Spleen (tissue), 11 donors: Measurements from ENCODE around the gene DCDC1. TPM values are rescaled to one million over a fixed set of nuclear protein-coding genes. Genes with fewer than 3 reads are reported as not detected.

Experiments used
- DNase-seq: peaks from one replicate; pipeline ENCODE4 v3.0.0-alpha.2; 2020
- H3K27ac ChIP-seq, 8 donors: fragments of 200-600 bp; sonication (generic) in 7 of 8; 1 replicate in 4 of 8; 2 replicates in 4 of 8; pipeline versions ENCODE4 v1.5.0 to v1.8.0; 2016 to 2021; ENCODE audit warnings: inconsistent platforms in 4 of 8, mild to moderate bottlenecking in 4 of 8, moderate library complexity in 1 of 8
- H3K27me3 ChIP-seq, 7 donors: fragments of 200-600 bp; sonication (generic) in 6 of 7; replicated peaks in 1 of 7; 1 replicate in 4 of 7; 2 replicates in 3 of 7; pipeline versions ENCODE4 v1.5.0 to v1.8.0; 2016 to 2021; ENCODE audit warnings: inconsistent platforms in 3 of 7, mild to moderate bottlenecking in 1 of 7
- H3K36me3 ChIP-seq, 6 donors: fragments of 200-600 bp; sonication (generic) in 5 of 6; 1 replicate in 4 of 6; 2 replicates in 2 of 6; pipeline versions ENCODE4 v1.5.0 to v1.8.0; 2016 to 2021; ENCODE audit warnings: inconsistent platforms in 2 of 6
- H3K4me1 ChIP-seq, 6 donors: fragments of 200-600 bp; sonication (generic) in 5 of 6; 1 replicate in 3 of 6; 2 replicates in 3 of 6; pipeline versions ENCODE4 v1.5.0 to v1.8.0; 2016 to 2021; ENCODE audit warnings: inconsistent platforms in 3 of 6
- H3K4me3 ChIP-seq, 8 donors: fragments of 200-600 bp; sonication (generic) in 7 of 8; 1 replicate in 4 of 8; 2 replicates in 4 of 8; pipeline versions ENCODE4 v1.5.0 to v1.8.0; 2016 to 2021; ENCODE audit warnings: inconsistent platforms in 4 of 8, mild to moderate bottlenecking in 4 of 8, moderate library complexity in 2 of 8
- H3K9me3 ChIP-seq, 8 donors: fragments of 200-600 bp; sonication (generic) in 7 of 8; 1 replicate in 4 of 8; 2 replicates in 4 of 8; pipeline versions ENCODE4 v1.5.0 to v1.8.0; 2016 to 2021; ENCODE audit warnings: inconsistent platforms in 4 of 8
- POLR2A ChIP-seq, 3 donors: fragments of 450-650 bp; IDR thresholded peaks; one replicate each; pipeline ENCODE4 v1.5.1; 2017; ENCODE audit warnings: antibody characterized with exemption in 3 of 3, mild to moderate bottlenecking in 1 of 3
- POLR2AphosphoS5 ChIP-seq, 3 donors: sonication (generic); formaldehyde crosslinking; IDR thresholded peaks; one replicate each; pipeline ENCODE4 v1.5.1; 2017; ENCODE audit warnings: antibody characterized with exemption in 3 of 3
- WGBS, 5 donors: extraction: QIAGEN DNeasy Blood & Tissue Kit in 3 of 5; methylation state at CpG; one replicate each; pipeline versions ENCODE4 v1.1.5 to v1.1.7; 2013 to 2018; 5-methylcytosine and 5-hydroxymethylcytosine counted together
- intact Hi-C: fragments of 100-400 bp; cut with DNase I; formaldehyde crosslinking; loops from one replicate; pipeline ENCODE4 v1.15.0; 2023; ENCODE audit warnings: low total_unique reads
- polyA plus RNA-seq, 3 donors: library from polyadenylated mRNA; stranded (reverse); fragments of 200-250 nt; gene quantifications; one replicate each; pipeline ENCODE4 v1.2.1, GENCODE V29; 2013
- total RNA-seq, 7 donors: library from RNA; depleted of rRNA in 3 of 7; stranded (reverse); fragments of >200 nt in 3 of 7; fragmentation: NEBNext Ultra II Directional in 4 of 7; extraction: Animal tissue kit (Norgen Biotek cat#: 25700) in 4 of 7; gene quantifications; one replicate each; pipeline versions ENCODE4 v1.1.0 to v1.2.1, GENCODE V29; 2016 to 2021
- TF ChIP-seq, protein P1 (sequence below), 11 experiments: fragments of 200-600 bp in 7 of 11; fragments of 450-650 bp in 4 of 11; sonication (generic) in 4 of 11; IDR thresholded peaks in 8 of 11; conservative IDR thresholded peaks in 3 of 11; 1 replicate in 7 of 11; 2 replicates in 4 of 11; pipeline versions ENCODE4 v1.4.0 to v1.8.0; 2016 to 2021; ENCODE audit warnings: antibody characterized with exemption in 11 of 11, inconsistent platforms in 4 of 11, mild to moderate bottlenecking in 1 of 11
- donor health status: healthy with polysubstance abuse.
- donor health status: DM: no; HTN: no; CAD: no; lungs with moderate emphysema.
- donor health status: DM: no; HTN: no; CAD: no.
- donor health status: Bipolar disorder and iron deficiency.
- donor health status: healthy.
- donor health status: DM: no; HTN: no; CAD: no.
- donor health status: DM: yes; HTN: yes; CAD: no.

DCDC1 gene
- total and polyA plus RNA-seq, 10 donors: 0.03 to 0.88 (median 0.25) TPM; not detected in 6

DNA sequence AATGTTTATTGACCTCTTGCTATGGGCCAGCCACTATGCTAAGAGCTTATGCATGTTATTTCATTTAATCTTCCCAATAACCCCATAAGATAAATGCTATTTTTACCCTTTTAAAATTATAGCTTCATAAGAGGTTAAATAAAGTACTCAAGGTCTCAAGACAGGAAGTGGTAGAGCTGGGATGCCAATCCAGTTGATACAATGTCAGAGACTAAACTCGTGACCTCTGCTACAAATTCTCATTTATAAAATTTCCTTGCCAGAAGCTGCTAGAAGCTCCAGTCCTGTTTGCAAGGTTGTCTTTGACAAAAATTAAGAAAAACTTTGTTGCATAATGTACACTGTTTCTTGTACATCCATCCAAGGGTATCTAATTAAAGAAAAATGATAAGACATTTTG lies 517.4 kb downstream of the DCDC1 start:
- peaks cover 0 to 14% (median 8%) of the 10 kb centered on the region in 8 donors for H3K9me3 ChIP-seq
- H3K27ac ChIP-seq: no peak overlapping the region
- no peaks in the 10 kb centered on the region for H3K4me1 ChIP-seq
- no peak overlapping the region for H3K4me3 ChIP-seq
- no peaks in the 10 kb centered on the region for H3K27me3 ChIP-seq
- intact Hi-C loops: loop anchor here (10.0 kb wide), 1 partner anchor 507 kb away; no protein-coding TSS in a partner anchor
- WGBS, 5 donors: 26 to 49% (median 39%) methylated on average over 1 of the region's 1 CpG
- H3K36me3 ChIP-seq: no peaks in the 10 kb centered on the region
- TF ChIP-seq, protein P1, sequence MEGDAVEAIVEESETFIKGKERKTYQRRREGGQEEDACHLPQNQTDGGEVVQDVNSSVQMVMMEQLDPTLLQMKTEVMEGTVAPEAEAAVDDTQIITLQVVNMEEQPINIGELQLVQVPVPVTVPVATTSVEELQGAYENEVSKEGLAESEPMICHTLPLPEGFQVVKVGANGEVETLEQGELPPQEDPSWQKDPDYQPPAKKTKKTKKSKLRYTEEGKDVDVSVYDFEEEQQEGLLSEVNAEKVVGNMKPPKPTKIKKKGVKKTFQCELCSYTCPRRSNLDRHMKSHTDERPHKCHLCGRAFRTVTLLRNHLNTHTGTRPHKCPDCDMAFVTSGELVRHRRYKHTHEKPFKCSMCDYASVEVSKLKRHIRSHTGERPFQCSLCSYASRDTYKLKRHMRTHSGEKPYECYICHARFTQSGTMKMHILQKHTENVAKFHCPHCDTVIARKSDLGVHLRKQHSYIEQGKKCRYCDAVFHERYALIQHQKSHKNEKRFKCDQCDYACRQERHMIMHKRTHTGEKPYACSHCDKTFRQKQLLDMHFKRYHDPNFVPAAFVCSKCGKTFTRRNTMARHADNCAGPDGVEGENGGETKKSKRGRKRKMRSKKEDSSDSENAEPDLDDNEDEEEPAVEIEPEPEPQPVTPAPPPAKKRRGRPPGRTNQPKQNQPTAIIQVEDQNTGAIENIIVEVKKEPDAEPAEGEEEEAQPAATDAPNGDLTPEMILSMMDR (IDR thresholded peaks at IDR 0.05 in 8 of 11, conservative IDR thresholded peaks at IDR 0.05 in 3 of 11): no peak
- no peak for TF ChIP-seq POLR2A (IDR thresholded peaks at IDR 0.05)
- DNase-seq: no peak

GRCh38 chr11:30837252-30837651 lies 532.3 kb downstream of the DCDC1 start:
- 66 to 91% (median 77%) methylated on average over 1 of the region's 1 CpG for WGBS, 5 donors
- DNase-seq: no peak
- no peak overlapping the region for H3K4me3 ChIP-seq
- H3K9me3 ChIP-seq: peaks cover 0 to 19% (median 13%) of the 10 kb centered on the region in 8 donors
- TF ChIP-seq, protein P1 (IDR thresholded peaks at IDR 0.05 in 8 of 11, conservative IDR thresholded peaks at IDR 0.05 in 3 of 11): no peak
- no peak for TF ChIP-seq POLR2A (IDR thresholded peaks at IDR 0.05)
- no peak for TF ChIP-seq POLR2AphosphoS5 (IDR thresholded peaks at IDR 0.05)
- no peaks in the 10 kb centered on the region for H3K36me3 ChIP-seq
- H3K4me1 ChIP-seq: no peaks in the 10 kb centered on the region
- H3K27ac ChIP-seq: no peak overlapping the region
- no peaks in the 10 kb centered on the region for H3K27me3 ChIP-seq
- intact Hi-C loops: no loop called here

DNA sequence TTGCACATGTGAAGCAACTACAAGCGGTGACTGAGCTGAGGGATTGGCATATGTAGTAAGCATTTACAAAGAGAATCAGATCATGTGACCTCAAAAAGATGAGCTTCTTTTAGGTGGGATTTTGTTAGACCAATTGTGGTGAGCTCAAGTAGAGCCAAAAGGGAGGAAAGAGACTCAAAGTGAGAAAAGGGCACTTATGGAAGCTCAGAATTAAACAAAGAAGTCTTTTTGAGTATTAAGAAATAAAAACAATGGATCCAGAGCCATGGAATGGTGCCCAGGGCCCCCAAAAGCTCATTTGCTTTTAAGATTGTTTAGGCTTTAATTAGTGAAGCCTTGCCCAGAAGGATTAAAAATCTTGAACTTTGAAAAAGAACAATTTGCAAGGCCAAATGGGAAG lies 536.7 kb downstream of the DCDC1 start:
- 83 to 95% (median 91%) methylated on average over 1 of the region's 1 CpG for WGBS, 5 donors
- Histone ChIP-seq H3K9me3 (peaks cover 0 to 19% (median 13%) of the 10 kb centered on the region in 8 donors), H3K4me3 (no peak overlapping the region), H3K4me1 (no peaks in the 10 kb centered on the region), H3K27me3 (no peaks in the 10 kb centered on the region), H3K36me3 (no peaks in the 10 kb centered on the region), H3K27ac (no peak overlapping the region)
- intact Hi-C loops: no loop called here
- DNase-seq: no peak
- TF ChIP-seq, protein P1 (IDR thresholded peaks at IDR 0.05 in 8 of 11, conservative IDR thresholded peaks at IDR 0.05 in 3 of 11): no peak
- TF ChIP-seq POLR2AphosphoS5 (IDR thresholded peaks at IDR 0.05) (no peak), POLR2A (IDR thresholded peaks at IDR 0.05) (no peak)

GRCh38 chr11:30830681-30831080 lies 538.9 kb downstream of the DCDC1 start:
- Histone ChIP-seq H3K9me3 (peaks cover 0 to 14% (median 11%) of the 10 kb centered on the region in 8 donors), H3K27ac (no peak overlapping the region), H3K36me3 (no peaks in the 10 kb centered on the region), H3K4me1 (no peaks in the 10 kb centered on the region), H3K27me3 (no peaks in the 10 kb centered on the region), H3K4me3 (no peak overlapping the region)
- intact Hi-C loops: no loop called here
- no peak for DNase-seq
- TF ChIP-seq POLR2AphosphoS5 (IDR thresholded peaks at IDR 0.05): no peak
- TF ChIP-seq, protein P1 (IDR thresholded peaks at IDR 0.05 in 8 of 11, conservative IDR thresholded peaks at IDR 0.05 in 3 of 11): no peak
- TF ChIP-seq POLR2A (IDR thresholded peaks at IDR 0.05): no peak
- WGBS, 5 donors: 42 to 61% (median 53%) methylated on average over 1 of the region's 1 CpG
